ENCODE data around the gene SLC18A3.

SLC18A3 gene

GRCh38 chr10:49611816-49612512 is 1.9 kb downstream of the SLC18A3 start:
- no peak for DNase-seq (ENCODE audit: low read depth)

GRCh38 chr10:49612513-49613164 is 2.5 kb downstream of the SLC18A3 start:
- DNase-seq (ENCODE audit: low read depth), result no peak

- DNase-seq (ENCODE audit: low read depth), result no peak
Observed at GRCh38 chr10:49613165-49613881, 3.2 kb downstream of the SLC18A3 start.

- DNase-seq (ENCODE audit: low read depth), result no peak
Observed at GRCh38 chr10:49613882-49614241, 3.8 kb downstream of the SLC18A3 start, which contains the start of gene CHAT. TSS of gene CHAT (plus strand) at chr10:49614037. CDS start at chr10:49614190, 153 bp downstream.

- no peak for DNase-seq (ENCODE audit: low read depth)
Observed at GRCh38 chr10:49614242-49615198, 4.4 kb downstream of the SLC18A3 start.

GRCh38 chr10:49615213-49615612 is 5.1 kb downstream of the SLC18A3 start:
- DNase-seq (ENCODE audit: low read depth), result no peak

GRCh38 chr10:49615721-49616120 is 5.6 kb downstream of the SLC18A3 start:
- no peak for DNase-seq (ENCODE audit: low read depth)

- DNase-seq (ENCODE audit: low read depth), result no peak
Observed at GRCh38 chr10:49616421-49617101, 6.5 kb downstream of the SLC18A3 start.

- no peak for DNase-seq (ENCODE audit: low read depth)
Observed at GRCh38 chr10:49617121-49618020, 7.3 kb downstream of the SLC18A3 start.

- no peak for DNase-seq (ENCODE audit: low read depth)
Observed at GRCh38 chr10:49618821-49619220, 8.7 kb downstream of the SLC18A3 start.

- DNase-seq (ENCODE audit: low read depth), result no peak
Observed at GRCh38 chr10:49619613-49620012, 9.5 kb downstream of the SLC18A3 start.

- DNase-seq (ENCODE audit: low read depth), result no peak
Observed at GRCh38 chr10:49620286-49620810, 10.2 kb downstream of the SLC18A3 start.

- DNase-seq (ENCODE audit: low read depth), result no peak
Observed at GRCh38 chr10:49620841-49621378, 10.8 kb downstream of the SLC18A3 start.

GRCh38 chr10:49621561-49621960 is 11.5 kb downstream of the SLC18A3 start:
- no peak for DNase-seq (ENCODE audit: low read depth)

- no peak for DNase-seq (ENCODE audit: low read depth)
Observed at GRCh38 chr10:49622426-49623425, 12.6 kb downstream of the SLC18A3 start.

GRCh38 chr10:49624629-49625028 is 14.5 kb downstream of the SLC18A3 start:
- no peak for DNase-seq (ENCODE audit: low read depth)

GRCh38 chr10:49625411-49625810 is 15.3 kb downstream of the SLC18A3 start:
- DNase-seq (ENCODE audit: low read depth), result no peak

- DNase-seq (ENCODE audit: low read depth), result no peak
Observed at GRCh38 chr10:49627038-49627437, 16.9 kb downstream of the SLC18A3 start.
